Measurements from ENCODE around the gene KCNAB2. TPM values are rescaled to one million over a fixed set of nuclear protein-coding genes. Genes with fewer than 3 reads are reported as not detected.

KCNAB2 gene
- total RNA-seq, 1 donor from 2014 or later: 29.0 TPM

DNA sequence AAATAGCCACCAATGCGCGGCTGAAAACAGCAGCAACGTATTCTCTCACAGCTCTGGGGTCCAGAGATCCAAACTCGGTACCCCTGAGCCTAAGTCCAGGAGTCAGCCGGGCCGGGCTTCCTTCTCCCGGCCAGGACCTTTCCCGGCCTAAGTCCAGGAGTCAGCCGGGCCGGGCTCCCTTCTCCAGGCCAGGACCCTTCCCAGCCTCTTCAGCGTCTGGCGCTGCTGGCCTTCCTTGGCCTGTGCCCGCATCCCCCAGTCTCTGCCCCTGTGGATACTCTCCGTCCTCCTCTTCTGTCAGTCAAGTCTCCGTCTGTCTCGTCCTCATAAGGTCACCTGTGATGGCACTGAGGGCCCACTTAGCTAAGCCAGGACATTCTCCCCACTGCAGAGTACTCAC, 32.2 kb downstream of the KCNAB2 start:
- no peak for DNase-seq (ENCODE audit: low spot score)

DNA sequence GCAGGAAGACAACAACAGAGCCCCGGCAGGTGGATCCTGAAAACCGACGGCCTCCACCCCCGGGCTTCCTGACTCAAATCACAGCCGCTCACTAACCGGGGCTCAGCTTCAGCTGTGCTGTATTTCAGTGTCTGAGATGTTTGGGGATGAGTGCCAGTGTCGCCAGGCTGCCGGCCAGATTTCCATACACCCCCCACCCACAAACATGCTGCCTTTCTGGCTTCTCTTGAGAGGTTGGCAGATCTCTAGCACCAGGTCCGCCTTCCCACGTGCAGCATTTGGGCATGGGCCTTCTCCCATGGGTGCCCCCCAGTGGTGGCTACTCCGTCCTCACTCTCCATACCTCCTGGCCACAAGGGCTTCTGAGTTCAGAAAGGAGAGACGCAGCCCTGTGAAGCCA, 34.8 kb downstream of the KCNAB2 start:
- DNase-seq (ENCODE audit: low spot score): no peak

DNA sequence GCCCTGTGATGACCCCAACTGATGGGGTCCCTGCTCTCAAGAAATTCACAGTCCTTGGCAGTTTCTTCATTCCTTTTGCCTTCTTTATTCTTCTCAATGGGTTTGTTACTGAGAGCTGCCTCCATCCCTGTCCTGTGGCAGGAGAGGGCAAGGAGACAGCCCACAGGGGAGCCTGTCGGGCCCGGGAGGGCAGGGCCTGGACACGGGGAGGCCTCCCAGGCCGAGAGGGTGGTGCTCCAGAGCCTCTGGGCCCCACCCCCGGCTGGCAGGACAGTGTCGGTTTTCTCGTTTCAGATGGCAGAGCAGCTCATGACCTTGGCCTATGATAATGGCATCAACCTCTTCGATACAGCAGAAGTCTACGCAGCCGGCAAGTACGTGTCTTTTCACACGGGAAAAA, 36.2 kb downstream of the KCNAB2 start:
- no peak for DNase-seq (ENCODE audit: low spot score)

DNA sequence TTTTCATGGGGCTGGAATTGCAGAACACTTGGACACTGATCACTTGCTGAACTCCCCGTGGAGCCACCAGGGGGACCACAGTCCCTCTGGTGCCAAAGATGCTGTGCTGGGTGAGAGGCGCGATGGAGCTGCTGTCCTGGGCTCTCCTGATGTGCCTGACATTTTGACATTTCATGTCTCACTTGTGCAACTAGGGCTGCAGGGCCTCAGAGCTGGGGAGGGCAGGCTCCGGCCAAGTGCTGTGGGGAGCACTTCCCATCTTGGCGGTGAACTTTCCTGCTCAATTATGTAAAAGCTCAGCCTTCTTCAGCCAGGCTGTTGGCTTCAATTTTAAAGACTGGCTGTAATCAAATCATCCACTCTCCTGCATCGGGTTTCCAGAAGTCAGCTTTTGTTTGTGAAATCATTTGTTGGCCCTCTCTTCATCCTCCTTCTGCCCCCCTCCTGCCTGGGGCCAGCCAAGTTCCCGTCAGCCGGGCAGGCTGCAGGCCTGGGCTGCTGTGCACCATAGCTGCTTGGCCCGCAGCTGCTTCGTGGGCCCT, 36.8 kb downstream of the KCNAB2 start:
- no peak for DNase-seq (ENCODE audit: low spot score)

DNA sequence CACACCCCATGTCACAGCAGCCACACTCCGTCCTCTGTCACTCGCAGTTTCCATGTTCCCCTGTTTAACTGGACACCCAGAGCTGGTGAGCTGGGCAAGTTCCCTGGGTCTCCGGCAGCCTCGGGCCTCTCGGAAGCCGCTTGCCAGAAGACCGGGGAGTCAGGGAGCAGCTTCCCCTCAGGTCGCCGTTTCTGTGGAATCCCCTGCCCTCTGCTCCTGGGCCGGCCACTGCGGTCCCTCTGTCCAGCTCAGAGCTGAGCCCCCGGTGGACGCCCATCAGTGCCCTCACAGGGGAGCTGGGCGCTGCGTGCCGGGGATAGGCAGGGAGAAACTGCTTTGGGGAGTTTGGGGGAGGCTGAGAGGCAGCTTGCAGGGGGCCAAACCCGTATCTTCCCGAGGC, 37.7 kb downstream of the KCNAB2 start:
- DNase-seq (ENCODE audit: low spot score): no peak

DNA sequence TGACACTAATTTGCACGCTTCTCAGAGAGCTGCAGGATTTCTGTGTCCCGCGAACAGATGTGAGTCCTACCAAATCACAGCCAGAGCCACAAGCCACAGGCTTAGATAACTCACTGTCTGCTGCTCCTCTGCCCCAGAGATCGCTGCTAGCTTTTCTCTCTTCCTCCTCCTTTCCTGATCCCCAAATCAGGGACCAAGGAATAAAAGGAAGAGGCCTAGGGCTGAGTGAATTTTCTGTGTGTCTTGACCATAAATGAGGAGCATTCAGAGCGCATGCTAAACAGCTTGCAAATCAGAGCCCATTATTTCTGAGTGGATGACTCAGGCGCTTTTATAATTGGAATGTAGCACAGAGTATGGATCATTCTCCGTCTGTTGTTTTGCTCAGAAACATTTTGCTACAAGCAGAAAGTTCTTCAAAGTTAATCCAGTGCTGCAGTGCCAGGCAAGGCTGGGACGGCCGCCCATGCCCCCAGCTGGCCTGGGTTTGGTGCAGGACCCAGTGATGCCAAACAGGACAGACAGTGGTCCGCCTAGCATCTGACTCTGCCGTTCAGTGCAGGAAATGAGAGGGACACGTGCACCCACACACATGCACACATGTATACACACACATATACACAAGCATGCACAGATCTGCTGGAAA, 38.2 kb downstream of the KCNAB2 start:
- DNase-seq (ENCODE audit: low spot score): no peak

DNA sequence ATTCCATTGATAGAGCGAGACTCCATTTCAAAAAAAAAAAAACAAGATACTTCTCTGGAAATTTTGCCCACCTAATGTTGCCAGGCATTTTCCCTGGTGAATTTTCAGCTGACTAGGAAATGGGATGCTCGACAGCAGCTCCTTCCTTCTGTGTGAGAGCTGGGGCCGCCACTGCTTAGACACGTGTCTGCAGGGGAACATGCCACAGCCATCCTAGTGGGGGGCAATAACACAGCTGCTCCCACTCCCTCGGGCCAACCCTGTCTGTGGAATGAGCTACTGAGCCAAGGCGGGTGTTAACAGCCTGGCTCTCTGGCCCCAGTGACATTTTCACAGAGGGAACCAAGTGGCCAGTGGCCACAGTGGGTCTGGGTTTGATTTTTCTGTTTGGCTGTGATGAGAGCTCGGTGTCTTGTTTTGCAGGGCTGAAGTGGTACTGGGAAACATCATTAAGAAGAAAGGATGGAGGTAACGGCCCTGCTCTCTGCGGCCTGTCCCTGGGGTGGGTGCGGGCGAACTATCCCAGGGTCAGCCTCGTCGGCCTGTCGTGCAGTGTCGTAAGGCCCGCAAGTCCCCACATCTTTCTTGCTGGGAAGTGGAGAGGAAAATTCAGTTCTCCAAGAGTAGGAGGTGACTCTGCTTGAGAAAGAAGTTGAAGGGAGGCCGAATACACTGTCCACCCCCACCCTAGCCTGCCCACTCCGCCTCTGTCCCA, 39.2 kb downstream of the KCNAB2 start:
- DNase-seq (ENCODE audit: low spot score): no peak

DNA sequence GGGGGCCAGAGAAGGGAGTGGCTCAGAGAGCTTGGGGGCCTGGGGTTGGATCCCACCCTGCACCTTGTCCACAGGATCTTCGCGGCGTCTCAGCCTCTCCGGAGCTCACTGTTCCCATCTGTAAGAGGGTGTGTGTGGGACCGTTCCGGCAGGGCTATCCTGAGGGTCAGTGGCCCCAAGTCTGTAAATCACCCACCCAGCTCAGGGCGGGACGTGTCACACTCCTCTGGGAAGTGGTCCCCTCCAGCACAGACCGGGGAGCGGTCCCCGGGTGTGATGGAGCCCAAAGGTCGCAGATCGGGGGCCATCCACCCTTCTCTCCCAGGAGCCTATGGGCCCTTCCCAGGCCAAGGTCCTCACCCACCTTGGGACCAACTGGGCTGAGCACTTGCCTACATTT, 40.0 kb downstream of the KCNAB2 start:
- no peak for DNase-seq (ENCODE audit: low spot score)

DNA sequence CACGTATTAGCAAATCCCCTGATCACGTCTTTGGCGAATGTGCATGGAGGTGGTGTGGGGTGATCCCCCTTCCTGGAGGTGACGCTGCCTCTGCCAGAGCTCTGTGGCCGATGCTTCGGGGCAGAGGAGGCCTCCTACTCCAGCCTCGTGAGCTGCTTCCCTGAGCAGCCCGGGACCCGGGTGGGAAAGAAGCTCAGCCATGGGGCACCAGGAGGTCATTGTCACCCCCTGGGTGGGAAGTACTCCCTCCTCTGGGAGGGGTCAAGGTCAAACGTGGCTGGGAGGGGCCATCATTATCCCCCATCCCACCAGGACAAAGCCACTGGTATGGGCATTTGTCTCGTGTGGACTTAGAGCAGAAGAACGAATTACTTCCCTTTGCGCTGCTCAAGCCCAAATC, 40.7 kb downstream of the KCNAB2 start:
- DNase-seq (ENCODE audit: low spot score): no peak

DNA sequence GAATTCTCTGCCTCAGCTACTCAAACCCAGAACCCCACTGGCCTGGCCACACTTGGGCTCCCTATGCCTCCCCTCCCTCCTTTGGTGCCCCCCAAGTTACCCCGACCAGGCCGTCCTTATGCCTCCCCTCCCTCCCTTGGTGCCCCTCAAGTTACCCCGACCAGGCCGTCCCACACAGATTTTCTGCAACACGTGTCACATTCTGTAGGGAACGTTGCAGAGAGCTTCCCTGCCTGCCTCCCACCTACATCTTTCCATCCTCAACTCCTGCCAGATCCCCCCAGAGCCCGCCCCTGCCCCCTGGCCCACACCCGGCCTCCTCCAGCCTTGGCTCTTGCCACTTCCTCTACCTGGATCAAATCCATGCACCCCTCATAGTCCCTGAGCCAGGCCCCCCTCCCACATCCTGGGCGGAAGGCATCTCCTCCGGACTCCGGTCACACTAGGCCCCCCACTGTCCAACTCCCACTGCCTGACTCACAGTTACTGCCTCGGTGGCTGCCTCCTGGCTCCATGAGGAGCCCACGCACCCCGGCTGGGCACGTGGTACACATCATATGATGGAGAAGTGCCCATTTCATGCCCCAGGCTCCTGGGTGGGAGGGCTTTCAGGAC, 41.2 kb downstream of the KCNAB2 start:
- DNase-seq (ENCODE audit: low spot score): no peak

DNA sequence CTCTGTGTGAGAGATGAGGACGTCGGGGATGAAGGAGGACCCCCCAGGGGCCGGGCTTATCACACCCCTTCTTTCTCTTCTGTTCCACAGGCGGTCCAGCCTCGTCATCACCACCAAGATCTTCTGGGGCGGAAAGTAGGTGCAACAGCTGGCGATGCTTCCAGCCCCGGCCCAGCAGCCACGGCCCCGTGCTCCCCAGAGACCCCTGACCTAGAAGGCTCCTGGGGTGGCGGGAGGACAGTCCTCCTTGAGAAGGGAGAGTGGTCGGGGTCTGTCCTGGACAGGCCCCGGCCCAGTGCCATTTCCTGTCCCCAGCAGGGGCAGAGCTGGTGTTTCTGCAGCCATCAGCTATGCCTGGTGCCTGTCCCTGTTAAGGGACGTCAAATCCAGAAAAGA, 41.7 kb downstream of the KCNAB2 start:
- no peak for DNase-seq (ENCODE audit: low spot score)

DNA sequence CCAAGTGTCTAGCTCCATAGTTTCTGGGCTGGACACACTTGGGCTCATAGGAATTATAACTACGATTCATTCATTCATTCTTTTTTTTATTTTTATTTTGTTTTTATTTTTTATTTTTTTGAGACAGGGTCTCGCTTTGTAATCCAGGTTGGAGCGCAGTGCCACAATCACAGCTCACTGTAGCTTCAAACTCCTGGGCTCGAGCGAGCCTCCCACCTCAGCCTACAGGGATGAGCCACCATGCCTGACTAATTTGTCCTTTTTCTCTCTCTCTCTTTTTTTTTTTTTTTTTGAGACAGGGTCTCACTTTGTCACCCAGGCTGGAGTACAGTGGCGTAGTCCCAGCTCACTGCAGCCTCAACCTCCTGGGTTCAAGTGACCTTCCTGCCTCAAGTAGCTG, 42.3 kb downstream of the KCNAB2 start:
- no peak for DNase-seq (ENCODE audit: low spot score)

DNA sequence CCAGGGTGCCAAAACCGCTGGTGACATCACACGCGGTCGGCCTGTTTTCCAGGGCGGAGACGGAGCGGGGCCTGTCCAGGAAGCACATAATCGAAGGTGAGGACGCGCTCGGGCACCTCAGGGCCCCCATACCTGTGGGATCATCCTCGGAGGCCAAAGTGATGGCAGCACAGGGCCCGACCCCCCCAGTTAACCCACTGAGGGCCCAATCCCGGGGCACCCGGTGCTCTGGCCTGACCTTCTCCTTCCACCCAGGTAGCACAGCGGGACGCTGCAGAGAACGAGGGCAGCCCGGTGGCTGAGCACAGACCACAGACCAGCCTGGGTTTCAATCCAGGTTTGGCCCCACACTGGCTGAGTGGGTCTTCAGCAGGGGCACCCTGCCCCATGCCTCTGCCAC, 43.3 kb downstream of the KCNAB2 start:
- DNase-seq (ENCODE audit: low spot score): no peak

DNA sequence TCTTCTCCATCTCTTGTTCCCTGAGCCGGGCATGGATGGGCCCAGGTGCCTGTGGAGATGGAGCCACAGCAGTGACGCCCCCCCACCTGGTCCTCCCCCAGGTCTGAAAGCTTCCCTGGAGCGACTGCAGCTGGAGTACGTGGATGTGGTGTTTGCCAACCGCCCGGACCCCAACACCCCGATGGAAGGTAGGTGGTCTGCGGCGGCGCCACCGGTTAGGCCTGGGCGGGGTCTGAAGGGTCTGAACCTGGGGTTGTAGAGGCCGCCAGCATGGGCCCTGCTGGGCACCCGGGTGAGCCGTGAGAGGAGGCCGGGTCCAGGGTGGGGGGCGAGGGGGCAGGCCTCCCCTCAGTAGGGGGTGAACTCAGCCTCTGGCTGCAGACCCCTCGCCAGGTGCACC, 44.6 kb downstream of the KCNAB2 start:
- no peak for DNase-seq (ENCODE audit: low spot score)

DNA sequence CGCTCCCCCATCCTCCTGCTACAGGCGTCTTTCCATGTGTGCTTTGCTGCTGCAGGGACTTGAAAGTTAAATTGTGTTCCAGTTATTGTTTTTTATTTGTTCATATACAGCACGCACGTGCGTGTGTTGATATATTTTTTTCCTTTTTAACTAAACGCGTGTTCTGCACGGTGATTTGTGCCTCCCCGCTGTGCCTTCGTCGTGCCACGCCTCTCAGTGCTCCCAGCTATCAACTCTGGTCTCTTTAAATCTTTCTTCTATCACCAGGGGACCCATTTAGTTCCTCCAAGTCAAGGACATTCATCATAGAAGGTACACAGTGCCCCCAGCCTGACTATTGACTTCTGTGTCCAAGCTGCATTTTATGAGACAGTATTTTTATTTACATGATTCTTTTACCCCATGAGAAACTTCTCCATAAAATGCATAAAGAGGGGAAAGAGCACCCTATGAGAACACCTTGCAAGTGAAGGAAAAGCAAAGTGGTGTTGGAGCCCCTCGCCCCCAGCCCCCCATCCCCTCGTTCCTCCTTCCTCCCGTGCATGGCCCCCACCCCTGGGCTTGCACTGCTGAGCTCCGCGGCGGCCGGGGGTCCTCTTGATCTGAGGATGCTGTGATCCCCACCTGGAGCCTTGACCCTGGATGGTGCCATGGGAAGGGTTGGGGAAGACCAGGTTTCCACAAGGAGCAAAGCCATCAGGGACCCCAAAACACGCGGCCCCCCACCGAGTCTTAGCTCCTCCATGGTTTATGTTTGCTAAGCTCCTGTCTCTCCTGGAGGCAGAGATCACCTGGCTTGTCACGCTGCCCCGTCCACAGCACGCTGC, 45.5 kb downstream of the KCNAB2 start:
- no peak for DNase-seq (ENCODE audit: low spot score)

DNA sequence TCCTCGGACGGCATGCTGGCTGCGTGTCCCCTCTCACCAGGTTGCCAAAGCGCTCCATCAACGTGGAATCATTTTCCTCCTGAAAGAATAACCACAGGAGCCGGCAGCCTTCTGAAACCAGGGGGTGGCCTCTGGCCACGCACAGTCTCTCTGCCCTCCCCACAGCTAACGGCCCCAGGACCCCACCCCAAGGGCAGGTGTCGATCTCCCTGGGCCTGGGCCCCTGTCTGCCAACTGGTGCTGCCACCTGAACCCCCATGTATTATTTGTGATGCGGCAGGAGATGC, 46.1 kb downstream of the KCNAB2 start:
- DNase-seq (ENCODE audit: low spot score): no peak

DNA sequence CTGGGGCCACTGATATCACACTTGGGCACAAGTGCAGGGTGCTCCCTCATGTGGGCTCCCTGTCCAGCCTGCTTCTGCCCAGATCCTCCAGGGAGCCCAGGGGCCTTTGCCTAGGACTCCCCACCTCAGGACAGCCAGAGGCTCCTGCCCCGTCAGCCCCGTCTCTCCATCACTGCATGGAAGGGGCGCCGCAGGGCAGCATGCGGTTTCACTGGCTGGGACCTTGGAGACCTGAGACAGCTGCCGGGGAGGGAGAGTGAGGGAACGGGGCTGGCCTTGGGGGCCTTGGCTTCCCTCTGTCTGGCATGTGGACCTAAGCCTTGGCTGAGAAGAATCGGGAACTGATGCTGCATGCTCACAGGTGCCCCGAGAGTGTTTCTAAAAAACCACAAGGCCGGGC, 46.5 kb downstream of the KCNAB2 start:
- DNase-seq (ENCODE audit: low spot score): no peak

DNA sequence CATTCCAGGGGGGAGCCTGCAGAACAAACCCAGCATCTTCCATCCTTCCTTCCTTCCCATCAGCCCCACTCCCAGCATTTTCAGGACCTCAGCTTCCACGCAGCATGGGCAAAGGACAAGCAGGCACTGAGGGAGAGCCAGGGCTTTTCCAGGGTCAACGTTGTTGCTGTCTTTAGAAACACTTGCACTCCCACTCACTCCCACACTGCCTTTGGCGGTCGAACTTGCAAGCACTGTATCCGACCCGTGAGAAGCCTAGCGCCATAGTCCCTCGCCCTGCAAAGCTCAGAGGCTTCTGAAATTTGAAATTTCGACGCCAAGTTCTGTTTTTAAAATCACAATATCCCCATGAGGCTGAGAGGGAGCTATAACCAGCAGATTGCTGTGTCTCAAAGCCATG, 47.4 kb downstream of the KCNAB2 start:
- no peak for DNase-seq (ENCODE audit: low spot score)

DNA sequence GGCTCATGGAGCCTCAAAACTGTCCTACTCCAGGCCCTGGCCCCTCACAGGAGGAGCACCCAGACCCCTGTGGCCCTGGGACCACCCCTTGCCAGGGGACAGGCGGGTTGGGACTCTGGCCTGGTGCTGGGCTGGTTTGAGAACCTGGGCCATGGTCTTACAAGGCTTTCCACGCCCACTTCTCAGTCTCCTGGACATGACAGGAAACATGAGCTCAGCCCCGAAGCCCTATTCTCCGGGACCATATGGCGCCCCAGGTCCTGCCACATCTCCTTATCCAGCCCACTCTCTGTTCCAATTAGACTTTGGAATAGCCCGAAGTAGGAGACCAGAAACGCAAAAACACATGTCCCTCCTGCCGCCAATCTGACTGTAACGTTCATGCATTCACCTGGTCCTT, 47.9 kb downstream of the KCNAB2 start:
- no peak for DNase-seq (ENCODE audit: low spot score)

DNA sequence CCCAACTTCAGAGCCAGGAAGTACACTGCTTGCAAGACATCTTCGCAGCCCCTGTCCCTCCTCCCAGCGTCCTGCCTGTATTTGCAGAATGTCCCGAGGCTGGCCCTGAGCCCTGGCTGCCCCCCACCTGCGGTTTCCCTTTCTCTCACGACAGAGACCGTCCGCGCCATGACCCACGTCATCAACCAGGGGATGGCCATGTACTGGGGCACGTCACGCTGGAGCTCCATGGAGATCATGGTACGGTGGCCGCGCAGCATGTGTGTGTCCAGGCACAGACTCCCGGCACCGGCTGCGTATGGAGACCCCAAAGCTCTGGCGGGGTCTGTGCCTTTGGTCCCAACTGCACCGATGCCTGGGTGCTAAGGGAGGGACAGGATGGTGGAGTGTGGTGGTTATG, 48.6 kb downstream of the KCNAB2 start:
- DNase-seq (ENCODE audit: low spot score): no peak

DNA sequence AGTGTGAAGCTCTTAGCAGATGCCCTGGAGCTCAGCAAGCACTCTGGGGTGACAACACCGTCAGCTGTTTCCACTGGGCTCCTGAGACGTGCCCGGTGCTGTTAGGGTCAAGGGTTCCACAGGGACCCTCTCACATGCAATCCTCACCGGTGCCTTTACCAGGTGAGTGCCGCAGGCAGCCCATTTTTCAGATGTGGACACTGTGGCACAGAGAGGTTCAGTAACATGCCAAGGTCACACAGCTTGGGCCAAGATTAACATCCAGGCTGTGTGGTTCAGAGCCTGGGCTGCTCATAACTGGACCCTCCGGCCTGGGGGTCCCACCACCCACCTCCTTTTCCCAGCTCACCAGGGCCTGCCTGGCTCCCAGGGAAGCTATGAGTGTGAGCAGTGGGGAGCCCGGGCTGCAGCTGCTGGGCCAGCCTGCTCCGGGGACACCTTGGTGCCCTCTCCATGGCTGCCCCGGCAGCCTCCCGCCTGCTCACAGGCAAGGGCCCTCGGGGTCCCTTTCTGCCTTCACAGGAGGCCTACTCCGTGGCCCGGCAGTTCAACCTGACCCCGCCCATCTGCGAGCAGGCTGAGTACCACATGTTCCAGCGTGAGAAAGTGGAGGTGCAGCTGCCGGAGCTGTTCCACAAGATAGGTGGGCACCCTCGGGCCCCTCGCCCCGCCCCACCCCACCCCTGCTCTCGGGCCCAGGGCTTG, 49.3 kb downstream of the KCNAB2 start:
- no peak for DNase-seq (ENCODE audit: low spot score)
